ENCODE results near the gene ZNF451. TPM values are rescaled to one million over a fixed set of nuclear protein-coding genes. Genes with fewer than 3 reads are reported as not detected.

ZNF451 gene
- polyA plus RNA-seq, 1 experiment = 12.4 TPM

GRCh38 chr6:57162516-57162915 is 72.5 kb downstream of the ZNF451 start:
- Histone ChIP-seq H3K36me3 (ENCODE audit: control insufficient read depth, insufficient read depth, low read length) (peaks cover 1% of the 10 kb centered on the region), H3K4me3 (ENCODE audit: low read depth, low read length) (no peak overlapping the region), H3K27me3 (ENCODE audit: control insufficient read depth, insufficient read depth, low read length) (no peaks in the 10 kb centered on the region)
- ChIA-PET CTCF (interaction anchor here (1.0 kb wide), 2 partner anchors 24 to 255 kb away, joined by 3 read pairs; no protein-coding TSS in a partner anchor), POLR2A (no interaction called here)
- no peak for TF ChIP-seq CTCF (IDR thresholded peaks at IDR 0.05; ENCODE audit: insufficient read depth, low read depth, low read length)
- no peak for DNase-seq (ENCODE audit: low read depth)

- POLR2A ChIA-PET = no interaction called here
- CTCF ChIA-PET = no interaction called here
Measured at GRCh38 chr6:57163956-57164355, 74.0 kb downstream of the ZNF451 start.

GRCh38 chr6:57165080-57165479 is 75.1 kb downstream of the ZNF451 start:
- peaks cover 2% of the 10 kb centered on the region for H3K36me3 ChIP-seq (ENCODE audit: control insufficient read depth, insufficient read depth, low read length)
- DNase-seq (ENCODE audit: low read depth) = no peak
- no peak overlapping the region for H3K4me3 ChIP-seq (ENCODE audit: low read depth, low read length)
- ChIA-PET POLR2A (no interaction called here), CTCF (no interaction called here)
- no peaks in the 10 kb centered on the region for H3K27me3 ChIP-seq (ENCODE audit: control insufficient read depth, insufficient read depth, low read length)
- no peak for TF ChIP-seq CTCF (IDR thresholded peaks at IDR 0.05; ENCODE audit: insufficient read depth, low read depth, low read length)

More at GRCh38 chr6:57163956-57164355, 74.0 kb downstream of the ZNF451 start:
- Histone ChIP-seq H3K27me3 (ENCODE audit: control insufficient read depth, insufficient read depth, low read length) (no peaks in the 10 kb centered on the region), H3K4me3 (ENCODE audit: low read depth, low read length) (no peak overlapping the region), H3K36me3 (ENCODE audit: control insufficient read depth, insufficient read depth, low read length) (peaks cover 2% of the 10 kb centered on the region)
- no peak for DNase-seq (ENCODE audit: low read depth)
- no peak for TF ChIP-seq CTCF (IDR thresholded peaks at IDR 0.05; ENCODE audit: insufficient read depth, low read depth, low read length)

GRCh38 chr6:57172136-57173055 is 82.4 kb downstream of the ZNF451 start, which contains the start of gene BAG2:
Gene BAG2 (plus strand): TSS chr6:57172326. CDS start chr6:57172698, 372 bp downstream.
- Histone ChIP-seq H3K4me3 (ENCODE audit: low read depth, low read length) (peak within 1 kb of the TSS; percentile 86), H3K36me3 (ENCODE audit: control insufficient read depth, insufficient read depth, low read length) (peaks cover 2% of the 10 kb centered on the region), H3K27me3 (ENCODE audit: control insufficient read depth, insufficient read depth, low read length) (no peaks in the 10 kb centered on the region)
- no peak for TF ChIP-seq CTCF (IDR thresholded peaks at IDR 0.05; ENCODE audit: insufficient read depth, low read depth, low read length)
- POLR2A ChIA-PET = interaction anchor here (0.7 kb wide), 1 partner anchor 147 kb away, joined by 3 read pairs; no protein-coding TSS in a partner anchor
- CTCF ChIA-PET = interaction anchor here (0.6 to 0.8 kb wide), 2 partner anchors 144 to 269 kb away, joined by 3 read pairs; no protein-coding TSS in a partner anchor
- DNase-seq (ENCODE audit: low read depth) = peak; percentile 37

GRCh38 chr6:57173056-57173885 is 83.3 kb downstream of the ZNF451 start:
- TF ChIP-seq CTCF (IDR thresholded peaks at IDR 0.05; ENCODE audit: insufficient read depth, low read depth, low read length) = no peak
- H3K36me3 ChIP-seq (ENCODE audit: control insufficient read depth, insufficient read depth, low read length) = no peaks in the 10 kb centered on the region; the same call in 1 of the 2 replicates
- no peaks in the 10 kb centered on the region for H3K27me3 ChIP-seq (ENCODE audit: control insufficient read depth, insufficient read depth, low read length)
- H3K4me3 ChIP-seq (ENCODE audit: low read depth, low read length) = peak overlapping the region; percentile 86
- DNase-seq (ENCODE audit: low read depth) = no peak
- ChIA-PET POLR2A (no interaction called here), CTCF (no interaction called here)

Measured in BJ (cell line).